Trophoblast cell (in vitro differentiated cells and primary cell): ENCODE results near the gene CCDC93.

Source experiments
- DNase-seq, 2 donors: peaks; one replicate each; pipeline ENCODE4 v3.0.0-alpha.2; 2016
- H2AFZ ChIP-seq: 2 replicates; pipeline ENCODE4 v1.6.1; 2013; ENCODE audit warnings: low read length, moderate library complexity, mild to moderate bottlenecking; ENCODE audit not compliant: insufficient read depth, poor library complexity
- H2AK5ac ChIP-seq: 2 replicates; pipeline ENCODE4 v1.6.1; 2013; ENCODE audit warnings: mild to moderate bottlenecking, low read length
- H2BK120ac ChIP-seq: 2 replicates; pipeline ENCODE4 v1.6.1; 2013; ENCODE audit warnings: low read length, mild to moderate bottlenecking, moderate library complexity; ENCODE audit not compliant: insufficient read depth, poor library complexity
- H2BK12ac ChIP-seq: 2 replicates; pipeline ENCODE4 v1.6.1; 2013; ENCODE audit warnings: mild to moderate bottlenecking, low read length, moderate library complexity
- H2BK5ac ChIP-seq: 2 replicates; pipeline ENCODE4 v1.6.1; 2013; ENCODE audit warnings: low read length, low read depth, moderate library complexity, mild to moderate bottlenecking; ENCODE audit not compliant: poor library complexity
- H3K14ac ChIP-seq: 2 replicates; pipeline ENCODE4 v1.6.1; 2013; ENCODE audit warnings: mild to moderate bottlenecking, low read length
- H3K18ac ChIP-seq: 2 replicates; pipeline ENCODE4 v1.6.1; 2013; ENCODE audit warnings: mild to moderate bottlenecking, low read length
- H3K23ac ChIP-seq: 2 replicates; pipeline ENCODE4 v1.6.1; 2013; ENCODE audit warnings: low read length
- H3K27ac ChIP-seq: 2 replicates; pipeline ENCODE4 v1.5.1; 2013; ENCODE audit warnings: low read depth, mild to moderate bottlenecking, inconsistent platforms, low read length, moderate library complexity
- H3K27me3 ChIP-seq: 2 replicates; pipeline ENCODE4 v1.6.1; 2013; ENCODE audit warnings: inconsistent platforms, mild to moderate bottlenecking, low read length, moderate library complexity; ENCODE audit not compliant: insufficient read depth
- H3K36me3 ChIP-seq, 2 experiments: 1 replicate in 1 of 2; 2 replicates in 1 of 2; pipeline ENCODE4 v1.6.1; 2013; ENCODE audit warnings: low read length in 2 of 2, mild to moderate bottlenecking in 2 of 2, moderate library complexity in 1 of 2; ENCODE audit not compliant: insufficient read depth in 2 of 2, control insufficient read depth in 1 of 2
- H3K4ac ChIP-seq: 2 replicates; pipeline ENCODE4 v1.6.1; 2013; ENCODE audit warnings: low read depth, mild to moderate bottlenecking, low read length, moderate library complexity
- H3K4me1 ChIP-seq, 2 experiments: 1 replicate in 1 of 2; 2 replicates in 1 of 2; pipeline ENCODE4 v1.6.1; 2013; ENCODE audit warnings: low read length in 2 of 2, mild to moderate bottlenecking in 2 of 2, moderate library complexity in 1 of 2; ENCODE audit not compliant: insufficient read depth in 2 of 2, control insufficient read depth in 1 of 2
- H3K4me2 ChIP-seq: 2 replicates; pipeline ENCODE4 v1.6.1; 2013; ENCODE audit warnings: inconsistent platforms, mild to moderate bottlenecking, low read length, moderate library complexity
- H3K4me3 ChIP-seq: 2 replicates; pipeline ENCODE4 v1.5.1; 2013; ENCODE audit warnings: mild to moderate bottlenecking, low read depth, low read length, inconsistent platforms
- H3K79me1 ChIP-seq: one replicate; pipeline ENCODE4 v1.6.1; 2013; ENCODE audit warnings: low read length
- H3K79me2 ChIP-seq: 2 replicates; pipeline ENCODE4 v1.6.1; 2013; ENCODE audit warnings: low read length, mild to moderate bottlenecking; ENCODE audit not compliant: control insufficient read depth, insufficient read depth, poor library complexity
- H3K9ac ChIP-seq: 2 replicates; pipeline ENCODE4 v1.6.1; 2013; ENCODE audit warnings: mild to moderate bottlenecking, low read length
- H3K9me3 ChIP-seq: 2 replicates; pipeline ENCODE4 v1.6.1; 2013; ENCODE audit warnings: low read depth, mild to moderate bottlenecking, control low read depth, inconsistent platforms, low read length; ENCODE audit not compliant: insufficient read depth
- H4K12ac ChIP-seq: 2 replicates; pipeline ENCODE4 v1.6.1; 2013; ENCODE audit warnings: low read depth, mild to moderate bottlenecking, low read length, moderate library complexity
- H4K8ac ChIP-seq: 2 replicates; pipeline ENCODE4 v1.6.1; 2013; ENCODE audit warnings: low read depth, mild to moderate bottlenecking, low read length, moderate library complexity
- H4K91ac ChIP-seq: one replicate; pipeline ENCODE4 v1.6.1; 2013; ENCODE audit warnings: low read depth, mild to moderate bottlenecking, low read length, moderate library complexity
- WGBS: extraction: QIAGEN DNeasy Blood & Tissue Kit; methylation state at CpG from one replicate; pipeline ENCODE4 v1.1.7; 2013; ENCODE audit warnings: missing lambda C conversion rate; ENCODE audit not compliant: insufficient read length, insufficient coverage; ENCODE audit errors: extremely low coverage; 5-methylcytosine and 5-hydroxymethylcytosine counted together

Gene CCDC93

GRCh38 chr2:117985092-117985491 lies 28.8 kb downstream of the CCDC93 start:
- H4K12ac ChIP-seq = no peak overlapping the region
- no peak overlapping the region for H3K4me2 ChIP-seq
- DNase-seq = no peak
- H2AFZ ChIP-seq = no peak overlapping the region
- WGBS = no CpG with 5 or more reads among the region's 2 CpGs
- H3K27ac ChIP-seq = no peak overlapping the region
- H2AK5ac ChIP-seq = no peak overlapping the region
- H2BK12ac ChIP-seq = no peak overlapping the region
- peaks cover 7 to 11% of the 10 kb centered on the region in 2 experiments for H3K36me3 ChIP-seq
- no peak overlapping the region for H4K8ac ChIP-seq
- H4K91ac ChIP-seq = no peak overlapping the region
- no peak overlapping the region for H3K4ac ChIP-seq
- no peak overlapping the region for H3K18ac ChIP-seq
- no peak overlapping the region for H2BK5ac ChIP-seq
- H3K14ac ChIP-seq = no peak overlapping the region
- no peaks in the 10 kb centered on the region for H3K4me1 ChIP-seq
- no peak overlapping the region for H3K23ac ChIP-seq
- no peak overlapping the region for H3K9ac ChIP-seq
- no peaks in the 10 kb centered on the region for H3K79me1 ChIP-seq
- H3K4me3 ChIP-seq = no peak overlapping the region
- H3K9me3 ChIP-seq = no peaks in the 10 kb centered on the region
- no peak overlapping the region for H2BK120ac ChIP-seq
- H3K79me2 ChIP-seq = no peaks in the 10 kb centered on the region
- H3K27me3 ChIP-seq = no peaks in the 10 kb centered on the region

- Histone ChIP-seq H3K79me1 (no peaks in the 10 kb centered on the region), H3K14ac (no peak overlapping the region), H2AK5ac (no peak overlapping the region), H3K79me2 (no peaks in the 10 kb centered on the region), H3K18ac (no peak overlapping the region), H3K27me3 (no peaks in the 10 kb centered on the region), H4K8ac (no peak overlapping the region), H2BK120ac (no peak overlapping the region), H3K36me3 (peaks cover 7 to 9% of the 10 kb centered on the region in 2 experiments), H2AFZ (no peak overlapping the region), H2BK5ac (no peak overlapping the region), H3K9ac (no peak overlapping the region), H3K9me3 (no peaks in the 10 kb centered on the region), H3K4me2 (no peak overlapping the region), H3K27ac (no peak overlapping the region), H3K4me3 (no peak overlapping the region), H3K4ac (no peak overlapping the region), H4K12ac (no peak overlapping the region), H2BK12ac (no peak overlapping the region), H4K91ac (no peak overlapping the region), H3K4me1 (no peaks in the 10 kb centered on the region), H3K23ac (no peak overlapping the region)
- no CpG with 5 or more reads among the region's 2 CpGs for WGBS
- no peak for DNase-seq
Measured at GRCh38 chr2:117984208-117984607, 29.7 kb downstream of the CCDC93 start.

- WGBS = no CpG with 5 or more reads among the region's 3 CpGs
Measured at GRCh38 chr2:117983040-117983439, 30.8 kb downstream of the CCDC93 start.

GRCh38 chr2:117982376-117983033 lies 31.4 kb downstream of the CCDC93 start:
- Histone ChIP-seq H2AK5ac (no peak overlapping the region), H2BK12ac (no peak overlapping the region), H3K4me2 (no peak overlapping the region), H3K14ac (no peak overlapping the region), H3K4me1 (no peaks in the 10 kb centered on the region), H3K27me3 (no peaks in the 10 kb centered on the region), H3K79me2 (no peaks in the 10 kb centered on the region), H2BK120ac (no peak overlapping the region), H3K36me3 (peaks cover 10 to 11% of the 10 kb centered on the region in 2 experiments), H3K9me3 (no peaks in the 10 kb centered on the region), H4K8ac (no peak overlapping the region), H2BK5ac (no peak overlapping the region), H4K91ac (no peak overlapping the region), H3K27ac (no peak overlapping the region), H3K4ac (no peak overlapping the region), H3K23ac (no peak overlapping the region), H4K12ac (no peak overlapping the region), H3K18ac (no peak overlapping the region), H3K4me3 (no peak overlapping the region), H2AFZ (no peak overlapping the region), H3K79me1 (no peaks in the 10 kb centered on the region), H3K9ac (no peak overlapping the region)
- no CpG with 5 or more reads among the region's 5 CpGs for WGBS
- DNase-seq = no peak

More at GRCh38 chr2:117983040-117983439, 30.8 kb downstream of the CCDC93 start:
- Histone ChIP-seq H4K91ac (no peak overlapping the region), H3K9ac (no peak overlapping the region), H3K27me3 (no peaks in the 10 kb centered on the region), H2BK12ac (no peak overlapping the region), H3K4me2 (no peak overlapping the region), H3K36me3 (peaks cover 7 to 9% of the 10 kb centered on the region in 2 experiments), H3K4me3 (no peak overlapping the region), H3K14ac (no peak overlapping the region), H3K79me1 (no peaks in the 10 kb centered on the region), H3K4me1 (no peaks in the 10 kb centered on the region), H2AFZ (no peak overlapping the region), H4K12ac (no peak overlapping the region), H2BK5ac (no peak overlapping the region), H3K18ac (no peak overlapping the region), H3K4ac (no peak overlapping the region), H3K9me3 (no peaks in the 10 kb centered on the region), H4K8ac (no peak overlapping the region), H2AK5ac (no peak overlapping the region), H3K27ac (no peak overlapping the region), H2BK120ac (no peak overlapping the region), H3K79me2 (no peaks in the 10 kb centered on the region), H3K23ac (no peak overlapping the region)
- no peak for DNase-seq
